Esophagus squamous epithelium (tissue), 5 donors: ENCODE measurements around the gene MBD5. TPM values are rescaled to one million over a fixed set of nuclear protein-coding genes. Genes with fewer than 3 reads are reported as not detected.

Experiments
- DNase-seq: peaks from one replicate; lab custom pipeline; 2025; lab: John Stamatoyannopoulos, UW
- H3K27ac ChIP-seq, 4 donors: fragments of 200-600 bp; sonication (generic); one replicate each; pipeline ENCODE4 v1.5.1; 2016 to 2019; ENCODE audit warnings: mild to moderate bottlenecking in 1 of 4
- H3K27me3 ChIP-seq, 4 donors: fragments of 200-600 bp; sonication (generic); 1 replicate in 3 of 4; 2 replicates in 1 of 4; pipeline versions ENCODE4 v1.5.1 to v1.6.0; 2017 to 2021; ENCODE audit warnings: antibody characterized with exemption in 1 of 4
- H3K36me3 ChIP-seq, 3 donors: fragments of 200-600 bp; sonication (generic); one replicate each; pipeline ENCODE4 v1.5.1; 2016 to 2019
- H3K4me1 ChIP-seq, 3 donors: fragments of 200-600 bp; sonication (generic); one replicate each; pipeline ENCODE4 v1.5.1; 2017 to 2019
- H3K4me3 ChIP-seq, 4 donors: fragments of 200-600 bp; sonication (generic); 1 replicate in 3 of 4; 2 replicates in 1 of 4; pipeline ENCODE4 v1.5.1; 2016 to 2019; ENCODE audit warnings: mild to moderate bottlenecking in 2 of 4, moderate library complexity in 1 of 4
- H3K9me3 ChIP-seq, 3 donors: fragments of 200-600 bp; sonication (generic); one replicate each; pipeline ENCODE4 v1.5.1; 2016 to 2019
- POLR2A ChIP-seq, 4 donors: fragments of 450-650 bp; IDR thresholded peaks; one replicate each; pipeline ENCODE4 v1.6.1; 2017; ENCODE audit warnings: antibody characterized with exemption in 4 of 4, mild to moderate bottlenecking in 4 of 4, moderate library complexity in 3 of 4
- WGBS, 2 donors: methylation state at CpG; one replicate each; pipeline ENCODE4 v1.1.5; 2018; 5-methylcytosine and 5-hydroxymethylcytosine counted together
- intact Hi-C: fragments of 100-400 bp; cut with DNase I; formaldehyde crosslinking; loops from one replicate; pipeline ENCODE4 v1.15.0; 2022
- total RNA-seq, 4 donors: library from RNA; depleted of rRNA; stranded (reverse); fragments of >200 nt; gene quantifications; one replicate each; pipeline ENCODE4 v1.1.0, GENCODE V29; 2016
- TF ChIP-seq, protein P1 (sequence below), 6 experiments: fragments of 450-650 bp in 4 of 6; fragments of 200-600 bp in 2 of 6; sonication (generic) in 2 of 6; IDR thresholded peaks; one replicate each; pipeline ENCODE4 v1.5.1; 2016 to 2019; ENCODE audit warnings: antibody characterized with exemption in 6 of 6, mild to moderate bottlenecking in 4 of 6, moderate library complexity in 4 of 6
- donor health status: DM: yes; HTN: yes; CAD: no.

The MBD5 gene
- total RNA-seq, 4 donors from 2014 or later = 11.8 to 23.8 (median 14.0) TPM

DNA sequence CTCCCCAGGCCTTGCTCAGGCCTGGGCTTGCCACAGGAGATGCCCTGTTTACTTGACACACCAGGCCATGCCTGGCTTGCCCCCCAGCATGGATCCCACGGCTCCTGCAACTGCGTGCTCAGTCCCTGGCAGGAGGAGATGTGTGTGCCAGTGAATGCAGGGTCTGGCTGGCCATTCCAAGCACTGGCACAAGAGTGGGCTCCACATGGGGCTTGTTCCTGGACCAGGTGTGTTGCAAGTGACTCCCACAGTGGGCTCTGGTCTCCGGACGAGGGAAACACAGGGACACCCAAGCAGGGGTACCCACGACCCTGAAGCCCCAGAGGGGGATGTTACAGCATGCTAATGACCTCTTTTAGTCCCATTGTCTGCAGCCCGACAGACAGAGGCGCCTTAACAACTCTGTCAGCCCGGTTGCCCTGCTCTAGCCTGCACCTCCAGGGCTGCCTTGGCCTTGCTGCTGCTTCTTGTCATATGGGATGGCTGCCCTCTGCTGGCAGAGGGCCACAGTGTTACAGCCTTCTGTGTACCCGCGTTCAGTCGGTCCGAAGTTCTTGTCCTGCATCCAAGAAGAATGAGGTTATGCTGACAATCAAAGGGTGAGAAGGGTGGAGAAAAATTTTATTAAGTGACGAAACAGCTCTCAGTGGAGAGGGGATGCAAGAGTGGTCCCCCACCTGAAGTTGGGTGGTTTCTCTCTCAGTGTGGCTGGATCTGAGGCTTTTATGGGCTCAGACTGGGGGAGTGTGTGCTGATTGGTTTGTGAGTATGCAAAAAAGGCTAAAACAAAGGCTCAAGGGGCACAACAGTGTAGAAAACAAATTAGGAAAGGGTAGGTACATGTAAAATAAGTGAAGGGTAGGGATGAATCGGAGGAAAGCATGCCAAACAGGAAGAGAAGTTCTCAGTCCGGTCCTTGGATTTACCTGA lies 180.4 kb downstream of the MBD5 start:
- H3K9me3 ChIP-seq = no peaks in the 10 kb centered on the region
- no peak overlapping the region for H3K27ac ChIP-seq
- no peak for DNase-seq
- no peaks in the 10 kb centered on the region for H3K27me3 ChIP-seq
- TF ChIP-seq POLR2A (IDR thresholded peaks at IDR 0.05) = no peak
- TF ChIP-seq, protein P1, sequence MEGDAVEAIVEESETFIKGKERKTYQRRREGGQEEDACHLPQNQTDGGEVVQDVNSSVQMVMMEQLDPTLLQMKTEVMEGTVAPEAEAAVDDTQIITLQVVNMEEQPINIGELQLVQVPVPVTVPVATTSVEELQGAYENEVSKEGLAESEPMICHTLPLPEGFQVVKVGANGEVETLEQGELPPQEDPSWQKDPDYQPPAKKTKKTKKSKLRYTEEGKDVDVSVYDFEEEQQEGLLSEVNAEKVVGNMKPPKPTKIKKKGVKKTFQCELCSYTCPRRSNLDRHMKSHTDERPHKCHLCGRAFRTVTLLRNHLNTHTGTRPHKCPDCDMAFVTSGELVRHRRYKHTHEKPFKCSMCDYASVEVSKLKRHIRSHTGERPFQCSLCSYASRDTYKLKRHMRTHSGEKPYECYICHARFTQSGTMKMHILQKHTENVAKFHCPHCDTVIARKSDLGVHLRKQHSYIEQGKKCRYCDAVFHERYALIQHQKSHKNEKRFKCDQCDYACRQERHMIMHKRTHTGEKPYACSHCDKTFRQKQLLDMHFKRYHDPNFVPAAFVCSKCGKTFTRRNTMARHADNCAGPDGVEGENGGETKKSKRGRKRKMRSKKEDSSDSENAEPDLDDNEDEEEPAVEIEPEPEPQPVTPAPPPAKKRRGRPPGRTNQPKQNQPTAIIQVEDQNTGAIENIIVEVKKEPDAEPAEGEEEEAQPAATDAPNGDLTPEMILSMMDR (IDR thresholded peaks at IDR 0.05) = peak in 3 of 6 experiments; percentile 18 to 56 (median 18)
- no peaks in the 10 kb centered on the region for H3K4me1 ChIP-seq
- 78 to 84% methylated on average over 5 to 12 of the region's 15 CpGs for WGBS, 2 donors
- no peak overlapping the region for H3K4me3 ChIP-seq
- no peaks in the 10 kb centered on the region for H3K36me3 ChIP-seq
- intact Hi-C loops = no loop called here

DNA sequence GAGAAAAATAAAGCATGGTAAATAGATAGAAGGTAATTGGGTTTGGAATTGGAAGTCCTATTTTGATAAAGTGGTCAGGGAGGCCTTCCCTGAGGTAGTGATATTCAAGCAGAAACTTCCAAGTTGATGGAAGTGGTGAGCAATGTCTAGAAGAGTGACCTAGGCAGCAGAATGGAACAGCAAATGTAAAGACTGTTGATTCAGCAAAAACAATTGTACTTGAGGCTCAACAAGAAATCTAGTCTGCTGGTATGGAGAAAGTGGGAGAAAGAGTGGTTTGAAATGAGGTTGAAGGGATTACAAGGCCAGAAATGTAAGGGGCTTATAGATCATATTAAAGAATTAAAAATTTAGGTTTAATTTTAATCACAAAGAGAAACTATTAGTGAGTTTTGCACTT lies 181.3 kb downstream of the MBD5 start:
- TF ChIP-seq, protein P1 (IDR thresholded peaks at IDR 0.05) = no peak
- no peak for TF ChIP-seq POLR2A (IDR thresholded peaks at IDR 0.05)
- H3K9me3 ChIP-seq = no peaks in the 10 kb centered on the region
- intact Hi-C loops = no loop called here
- H3K27ac ChIP-seq = no peak overlapping the region
- H3K4me1 ChIP-seq = no peaks in the 10 kb centered on the region
- H3K36me3 ChIP-seq = no peaks in the 10 kb centered on the region
- no peaks in the 10 kb centered on the region for H3K27me3 ChIP-seq
- DNase-seq = no peak
- H3K4me3 ChIP-seq = no peak overlapping the region

DNA sequence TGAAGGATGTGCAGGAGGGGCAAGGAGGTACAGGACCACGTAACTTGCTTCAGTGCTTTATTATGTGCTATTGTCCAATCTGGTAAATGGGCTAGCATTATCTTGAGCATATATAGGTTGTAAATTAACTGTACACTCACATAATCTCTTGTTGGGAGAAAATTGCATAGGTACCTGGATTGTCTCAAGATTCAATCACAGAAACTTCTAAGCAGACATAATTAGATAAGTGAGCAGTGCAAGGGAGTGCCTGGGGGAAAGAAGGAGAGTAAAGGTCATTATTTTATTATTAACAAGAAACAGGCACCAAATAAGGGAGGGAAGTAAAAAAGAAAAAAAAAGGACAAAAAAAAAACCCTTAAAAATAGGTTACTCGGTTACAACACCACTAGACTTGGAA lies 186.2 kb downstream of the MBD5 start:
- intact Hi-C loops = no loop called here

DNA sequence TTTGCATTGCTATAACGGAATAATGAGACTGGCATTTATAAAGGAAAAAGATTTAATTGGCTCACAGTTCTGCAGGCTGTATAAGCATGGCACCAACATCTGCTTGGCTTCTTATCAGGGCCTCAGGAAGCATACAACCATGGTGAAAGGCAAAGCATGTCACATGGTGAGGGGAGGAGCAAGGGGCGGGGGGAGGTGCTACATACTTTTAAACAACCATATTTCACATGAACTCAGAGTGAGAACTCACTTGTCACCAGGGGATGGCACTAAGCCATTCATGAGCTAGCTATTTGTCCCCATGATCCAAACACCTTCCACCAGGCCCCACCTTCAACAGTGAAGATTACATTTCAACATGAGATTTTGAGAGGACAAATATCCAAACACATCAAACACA lies 188.7 kb downstream of the MBD5 start:
- no peaks in the 10 kb centered on the region for H3K4me1 ChIP-seq
- no peaks in the 10 kb centered on the region for H3K27me3 ChIP-seq
- no peak for DNase-seq
- H3K4me3 ChIP-seq = no peak overlapping the region
- H3K36me3 ChIP-seq = no peaks in the 10 kb centered on the region
- 95 to 100% methylated on average over 2 of the region's 2 CpGs for WGBS, 2 donors
- no peak for TF ChIP-seq POLR2A (IDR thresholded peaks at IDR 0.05)
- TF ChIP-seq, protein P1 (IDR thresholded peaks at IDR 0.05) = no peak
- intact Hi-C loops = no loop called here
- no peak overlapping the region for H3K27ac ChIP-seq
- no peaks in the 10 kb centered on the region for H3K9me3 ChIP-seq

More for the DNA sequence above, 186.2 kb downstream of the MBD5 start:
- Histone ChIP-seq H3K9me3 (no peaks in the 10 kb centered on the region), H3K36me3 (no peaks in the 10 kb centered on the region), H3K4me3 (no peak overlapping the region), H3K27me3 (no peaks in the 10 kb centered on the region), H3K27ac (no peak overlapping the region), H3K4me1 (no peaks in the 10 kb centered on the region)
- no peak for DNase-seq
- TF ChIP-seq, protein P1 (IDR thresholded peaks at IDR 0.05) = no peak
- TF ChIP-seq POLR2A (IDR thresholded peaks at IDR 0.05) = no peak
- 92 to 93% methylated on average over 2 of the region's 2 CpGs for WGBS, 2 donors

DNA sequence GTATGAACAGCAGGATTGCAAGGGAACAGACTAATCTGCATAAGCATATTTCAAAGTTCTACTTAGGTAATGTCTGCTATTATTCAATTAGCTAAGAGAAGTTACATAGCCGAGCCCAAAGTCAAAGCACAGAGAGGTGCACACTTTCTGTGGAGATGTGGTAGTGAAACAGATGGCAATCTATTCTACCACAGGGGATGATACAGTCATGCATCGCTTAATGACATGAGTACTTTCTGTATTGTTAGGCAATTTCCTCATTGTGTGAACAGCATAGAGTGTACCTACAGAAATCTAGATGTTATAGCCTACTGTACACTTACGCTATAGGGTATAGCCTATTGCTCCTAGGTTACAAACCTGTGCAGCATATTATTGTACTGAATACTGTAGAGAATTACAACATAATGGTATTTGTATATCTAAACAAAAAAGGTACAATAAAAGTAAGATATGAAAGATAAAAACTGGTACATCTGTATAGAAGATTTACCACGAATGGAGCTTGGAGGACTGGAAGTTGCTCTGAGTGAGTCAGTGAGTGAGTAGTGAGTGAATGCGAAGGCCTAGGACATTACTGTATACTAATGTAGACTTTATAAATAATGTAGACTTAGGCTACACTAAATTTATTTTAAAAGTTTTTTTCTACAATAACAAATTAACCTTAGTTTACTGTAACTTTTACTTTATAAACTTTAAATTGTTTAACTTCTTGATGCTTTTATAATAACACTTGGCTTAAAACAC lies 197.6 kb downstream of the MBD5 start:
- Histone ChIP-seq H3K4me3 (no peak overlapping the region), H3K9me3 (peaks cover 0 to 15% (median 11%) of the 10 kb centered on the region in 3 donors), H3K4me1 (no peaks in the 10 kb centered on the region), H3K36me3 (no peaks in the 10 kb centered on the region), H3K27me3 (no peaks in the 10 kb centered on the region), H3K27ac (no peak overlapping the region)
- TF ChIP-seq, protein P1 (IDR thresholded peaks at IDR 0.05) = no peak
- no peak for TF ChIP-seq POLR2A (IDR thresholded peaks at IDR 0.05)
- WGBS, 2 donors = 90 to 92% methylated on average over 5 of the region's 5 CpGs
- intact Hi-C loops = no loop called here
- no peak for DNase-seq
